GM23338 (cell line): ENCODE results near the gene EEA1. TPM values are rescaled to one million over a fixed set of nuclear protein-coding genes. Genes with fewer than 3 reads are reported as not detected.

Source experiments
- ATAC-seq: fragments of 200-7000 bp; cut with Tn5 transposase; 3 replicates; pipeline ENCODE4 v1.9.1; 2020
- DNase-seq: peaks from one replicate; pipeline ENCODE4 v3.0.0-alpha.2; 2015; ENCODE audit warnings: low spot score
- H2AFZ ChIP-seq: fragments of 200-600 bp; sonication (generic); 2 replicates; pipeline ENCODE4 v1.8.0; 2016; ENCODE audit warnings: antibody characterized with exemption, mild to moderate bottlenecking, moderate library complexity
- H3F3A ChIP-seq: fragments of 200-600 bp; sonication (generic); replicated peaks from 2 replicates; pipeline ENCODE4 v1.8.0; 2017; ENCODE audit warnings: antibody characterized with exemption, mixed run types, low read depth
- H3K27ac ChIP-seq: fragments of 200-600 bp; sonication (generic); 2 replicates; pipeline ENCODE4 v1.6.1; 2016; ENCODE audit warnings: low read depth
- H3K27me3 ChIP-seq: fragments of 200-600 bp; sonication (generic); 2 replicates; pipeline ENCODE4 v1.8.0; 2016; ENCODE audit warnings: mild to moderate bottlenecking, mixed run types, moderate library complexity; ENCODE audit not compliant: insufficient read depth
- H3K36me3 ChIP-seq: fragments of 200-600 bp; sonication (generic); 2 replicates; pipeline ENCODE4 v1.8.0; 2016; ENCODE audit warnings: mild to moderate bottlenecking; ENCODE audit not compliant: insufficient read depth
- H3K4me1 ChIP-seq: fragments of 200-600 bp; sonication (generic); 2 replicates; pipeline ENCODE4 v1.8.0; 2016; ENCODE audit warnings: mild to moderate bottlenecking, moderate library complexity; ENCODE audit not compliant: insufficient read depth
- H3K4me2 ChIP-seq: fragments of 200-600 bp; sonication (generic); 2 replicates; pipeline ENCODE4 v1.7.1; 2017; ENCODE audit warnings: mixed run types
- H3K4me3 ChIP-seq: fragments of 200-600 bp; sonication (generic); 2 replicates; pipeline ENCODE4 v1.6.1; 2016; ENCODE audit warnings: mixed run types
- H3K79me2 ChIP-seq: fragments of 200-600 bp; sonication (generic); replicated peaks from 2 replicates; pipeline ENCODE4 v1.8.0; 2017; ENCODE audit warnings: mild to moderate bottlenecking; ENCODE audit not compliant: insufficient read depth
- H3K9me2 ChIP-seq: fragments of 200-600 bp; sonication (generic); 2 replicates; pipeline ENCODE4 v1.8.0; 2017; ENCODE audit not compliant: insufficient read depth
- H4K20me1 ChIP-seq: fragments of 200-600 bp; sonication (generic); replicated peaks from 2 replicates; pipeline ENCODE4 v1.8.0; 2017; ENCODE audit warnings: mild to moderate bottlenecking; ENCODE audit not compliant: insufficient read depth
- H3K27ac Mint-ChIP-seq: 2 replicates; pipeline ENCODE4 v1.8.0; 2020; ENCODE audit warnings: inconsistent platforms, mild to moderate bottlenecking, moderate library complexity, mixed read lengths
- H3K27me3 Mint-ChIP-seq: 3 replicates; pipeline ENCODE4 v1.8.0; 2022; ENCODE audit warnings: low read depth, mild to moderate bottlenecking, moderate library complexity, mixed read lengths, inconsistent platforms; ENCODE audit not compliant: insufficient read depth, poor library complexity
- H3K36me3 Mint-ChIP-seq: 3 replicates; pipeline ENCODE4 v1.8.0; 2021; ENCODE audit warnings: low read depth, mild to moderate bottlenecking, inconsistent platforms, moderate library complexity, mixed read lengths
- H3K4me1 Mint-ChIP-seq: 3 replicates; pipeline ENCODE4 v1.8.0; 2020; ENCODE audit warnings: mild to moderate bottlenecking, inconsistent platforms, mixed read lengths
- H3K4me3 Mint-ChIP-seq: 3 replicates; pipeline ENCODE4 v1.8.0; 2021; ENCODE audit warnings: moderate library complexity, mild to moderate bottlenecking, inconsistent platforms, mixed read lengths
- H3K9me3 Mint-ChIP-seq: 3 replicates; pipeline ENCODE4 v1.8.0; 2020; ENCODE audit warnings: moderate library complexity, mild to moderate bottlenecking, inconsistent platforms, mixed read lengths
- CTCF ChIP-seq, 2 experiments: fragments of 200-600 bp in 1 of 2; sonication (generic) in 1 of 2; conservative IDR thresholded peaks; 2 replicates each; pipeline versions ENCODE4 v1.5.1 to v1.6.1; 2016 to 2017; ENCODE audit warnings: antibody characterized with exemption in 2 of 2, low read depth in 2 of 2, mild to moderate bottlenecking in 2 of 2, moderate library complexity in 1 of 2
- EZH2 ChIP-seq: fragments of 200-600 bp; sonication (generic); IDR thresholded peaks from one replicate; pipeline ENCODE4 v1.8.0; 2017; ENCODE audit warnings: antibody characterized with exemption, mild to moderate bottlenecking, low read depth; ENCODE audit not compliant: unreplicated experiment
- JUNB ChIP-seq: IDR thresholded peaks from one replicate; pipeline ENCODE4 v1.6.1; 2016; ENCODE audit warnings: antibody characterized with exemption; ENCODE audit not compliant: unreplicated experiment
- ZNF462 ChIP-seq: fragments of 250-450 bp; sonication (Bioruptor Pico); IDR thresholded peaks from 2 replicates; pipeline ENCODE4 v1.5.0; 2020; ENCODE audit warnings: mild to moderate bottlenecking, moderate library complexity
- polyA plus RNA-seq: library from polyadenylated mRNA; unstranded; fragments of >200 nt; fragmentation: Nextera tagmentation; extraction: Ambion mirVana; gene quantifications from 2 replicates; pipeline ENCODE4 v1.2.1, GENCODE V29; 2016
- total RNA-seq: library from RNA; depleted of rRNA; stranded (reverse); fragments of >200 nt; shearing (Covaris generic); gene quantifications from 2 replicates; pipeline ENCODE4 v1.2.3, GENCODE V29; 2014

Gene EEA1
- total and polyA plus RNA-seq, 2 experiments from 2014 or later: 10.0 to 41.1 TPM

DNA sequence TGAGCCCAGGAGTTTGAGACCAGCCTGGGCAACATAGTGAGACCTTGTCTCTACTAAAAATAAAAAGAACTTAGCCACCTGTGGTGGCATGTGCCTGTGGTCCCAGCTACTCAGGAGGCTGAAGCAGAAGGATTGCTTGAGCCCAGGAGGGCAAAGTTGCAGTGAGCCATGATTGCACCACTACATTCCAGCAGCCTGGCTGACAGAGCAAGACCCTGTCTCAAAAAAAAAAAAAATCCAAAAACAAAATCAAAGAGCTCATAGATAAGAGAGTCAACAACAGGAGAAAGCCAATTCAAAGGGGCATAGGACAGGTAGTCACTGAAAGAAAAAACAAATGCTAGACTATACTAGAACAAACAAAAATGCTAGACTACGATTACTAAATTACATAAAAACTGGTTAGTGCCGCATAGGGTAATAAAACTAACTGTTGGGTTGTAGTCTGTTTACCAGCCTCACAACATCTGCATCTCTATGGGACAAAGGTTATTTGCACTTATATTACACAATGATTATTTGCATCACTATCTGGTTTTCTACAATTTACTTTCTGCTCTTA lies 16.6 kb upstream of the EEA1 start:
- H3K27me3 Mint-ChIP-seq: no peaks in the 10 kb centered on the region
- Histone ChIP-seq H3K36me3 (no peaks in the 10 kb centered on the region), H3K4me1 (no peaks in the 10 kb centered on the region), H3K4me3 (no peak overlapping the region), H3K9me2 (peaks cover 4% of the 10 kb centered on the region; the same call in 1 of the 2 replicates), H4K20me1 (no peaks in the 10 kb centered on the region), H2AFZ (peak overlapping the region; percentile 49; the same call in 1 of the 2 replicates), H3K27me3 (no peaks in the 10 kb centered on the region), H3F3A (no peaks in the 10 kb centered on the region), H3K4me2 (no peak overlapping the region), H3K27ac (no peak overlapping the region), H3K79me2 (no peaks in the 10 kb centered on the region)
- H3K36me3 Mint-ChIP-seq: no peaks in the 10 kb centered on the region
- DNase-seq: no peak
- peaks cover 4% of the 10 kb centered on the region; the same call in 2 of the 3 replicates for H3K4me1 Mint-ChIP-seq
- no peak for ATAC-seq
- peak overlapping the region; percentile 20; the same call in 1 of the 2 replicates for H3K27ac Mint-ChIP-seq
- no peaks in the 10 kb centered on the region; the same call in 2 of the 3 replicates for H3K9me3 Mint-ChIP-seq
- no peak overlapping the region for H3K4me3 Mint-ChIP-seq
- TF ChIP-seq JUNB: no peak
- TF ChIP-seq ZNF462 (CRISPR knock-in tag): no peak
- TF ChIP-seq EZH2: no peak

DNA sequence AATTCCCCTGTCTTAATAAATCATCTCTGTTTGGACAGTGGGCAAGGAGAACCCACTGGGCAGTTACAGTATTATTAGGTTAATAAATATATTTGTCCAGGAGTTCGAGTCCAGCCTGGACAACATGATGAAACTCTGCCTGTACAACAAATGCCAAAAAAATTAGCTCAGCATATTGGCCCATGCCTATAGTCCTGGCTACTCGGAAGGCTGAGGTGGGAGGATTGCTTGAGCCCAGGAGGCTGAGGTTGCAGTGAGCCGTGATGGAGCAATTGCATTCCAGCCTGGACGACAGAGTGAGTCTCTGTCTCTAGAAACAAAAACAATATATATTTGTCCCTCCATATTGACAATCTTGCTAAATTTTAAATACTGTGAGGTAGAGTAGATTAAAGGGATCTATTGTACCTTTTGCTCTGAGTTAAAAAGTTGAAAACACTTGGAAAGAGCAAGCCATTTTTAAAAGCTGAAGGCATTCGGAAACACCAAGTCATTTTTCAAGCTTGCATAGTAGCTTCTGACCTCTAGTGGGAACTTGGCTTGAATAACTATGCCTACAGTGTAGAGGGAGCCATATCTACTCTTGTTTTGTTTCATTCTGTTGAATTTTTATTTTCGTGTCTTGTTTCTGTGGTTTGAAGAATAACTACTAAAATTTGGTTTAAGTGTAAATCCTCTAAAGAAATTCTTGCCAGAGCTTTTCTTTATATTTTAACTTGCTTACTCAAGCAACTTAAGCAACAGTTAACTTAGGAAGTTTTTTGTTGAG lies 14.6 kb upstream of the EEA1 start:
- no peaks in the 10 kb centered on the region for H3F3A ChIP-seq
- no peaks in the 10 kb centered on the region for H3K9me2 ChIP-seq
- Mint-ChIP-seq H3K4me1 (peaks cover 4% of the 10 kb centered on the region; the same call in 2 of the 3 replicates), H3K27ac (peak overlapping the region; percentile 68), H3K4me3 (no peak overlapping the region), H3K36me3 (no peaks in the 10 kb centered on the region), H3K9me3 (no peaks in the 10 kb centered on the region), H3K27me3 (no peaks in the 10 kb centered on the region)
- TF ChIP-seq JUNB (no peak), CTCF (conservative IDR thresholded peaks at IDR 0.05; ENCODE audit: low read depth in 2 of 2) (peak in 1 of 2 experiments; percentile 44; a peak in 2 of 4 replicates)
- H2AFZ ChIP-seq: 0 out of 2 replicates have a peak overlapping the region, but pooled peaks have one; percentile 0
- no peak overlapping the region for H3K27ac ChIP-seq
- DNase-seq: peak; percentile 50
- no peak overlapping the region for H3K4me3 ChIP-seq
- no peaks in the 10 kb centered on the region for H3K4me1 ChIP-seq
- no peaks in the 10 kb centered on the region for H3K79me2 ChIP-seq
- H3K36me3 ChIP-seq: no peaks in the 10 kb centered on the region
- ATAC-seq: peak; percentile 43; the same call in 2 of the 3 replicates
- no peaks in the 10 kb centered on the region for H3K27me3 ChIP-seq
- H4K20me1 ChIP-seq: no peaks in the 10 kb centered on the region
- H3K4me2 ChIP-seq: no peak overlapping the region
